GM19023 (cell line): ENCODE measurements around the gene LRRC37B.
A peak's percentile ranks its signal among the peaks of the same experiment; 100 is the strongest.
"Not testable (repeated sequence)": the region's sequence is repeated elsewhere in the genome, so short reads cannot be mapped to it uniquely, and the experiment has no call there.

Experiments used
- ATAC-seq: cut with Tn5 transposase; IDR thresholded peaks from one replicate; pipeline ENCODE4 v1.9.1; 2021; ENCODE audit warnings: mild to moderate bottlenecking, moderate library complexity; ENCODE audit not compliant: unreplicated experiment

The LRRC37B gene

GRCh38 chr17:32006957-32007462, at the start of gene LRRC37B:
Gene LRRC37B, plus strand, starts transcription at chr17:32007383. Its CDS starts 14,010 bp downstream, at chr17:32021393.
- peak; percentile 91 for ATAC-seq

DNA sequence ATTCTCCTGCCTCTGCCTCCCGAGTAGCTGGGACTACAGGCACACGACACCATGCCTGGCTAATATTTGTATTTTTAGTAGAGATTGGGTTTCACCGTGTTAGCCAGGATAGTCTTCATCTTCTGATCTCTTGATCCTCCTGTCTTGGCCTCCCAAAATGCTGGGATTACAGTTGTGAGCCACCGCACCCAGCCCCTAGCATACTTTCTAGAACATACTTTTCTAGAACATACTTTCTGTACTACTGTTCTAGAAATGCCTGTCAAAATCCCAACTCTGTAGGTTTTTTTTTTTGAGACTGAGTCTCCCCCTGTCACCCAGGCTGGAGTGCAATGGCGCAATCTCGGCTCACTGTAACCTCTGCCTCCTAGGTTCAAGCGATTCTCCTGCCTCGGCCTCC, 43.1 kb upstream of the LRRC37B start:
- not testable (repeated sequence) for ATAC-seq

- ATAC-seq: no peak
Measured at GRCh38 chr17:31967648-31968047, 39.5 kb upstream of the LRRC37B start.

DNA sequence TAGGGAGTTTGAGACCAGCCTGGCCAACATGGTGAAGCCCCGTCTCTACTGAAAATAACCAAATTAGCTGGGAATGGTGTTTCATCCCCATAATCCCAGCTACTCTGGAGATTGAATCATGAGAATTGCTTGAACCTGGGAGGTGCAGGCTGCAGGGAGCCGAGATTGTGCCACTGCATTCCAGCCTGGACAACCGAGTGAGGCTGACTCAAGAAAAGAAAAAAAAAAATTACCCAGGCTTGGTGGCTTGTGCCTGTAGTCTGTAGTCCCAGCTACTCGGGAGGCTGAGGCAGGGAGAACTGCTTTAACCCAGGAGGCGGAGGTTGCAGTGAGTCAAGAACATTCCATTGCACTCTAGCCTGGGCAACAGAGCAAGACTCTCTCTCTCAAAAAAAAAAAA, 36.8 kb upstream of the LRRC37B start:
- not testable (repeated sequence) for ATAC-seq

- ATAC-seq: not testable (repeated sequence)
Measured at GRCh38 chr17:31974269-31975071, 32.7 kb upstream of the LRRC37B start.

GRCh38 chr17:31975391-31975790, 31.8 kb upstream of the LRRC37B start:
- ATAC-seq: not testable (repeated sequence)

GRCh38 chr17:31991821-31992220, 15.4 kb upstream of the LRRC37B start:
- ATAC-seq: not testable (repeated sequence)

- ATAC-seq: no peak
Measured at GRCh38 chr17:31997005-31997404, 10.2 kb upstream of the LRRC37B start.

GRCh38 chr17:32007463-32008298, 498 bp downstream of the LRRC37B start:
- ATAC-seq: peak; percentile 55

DNA sequence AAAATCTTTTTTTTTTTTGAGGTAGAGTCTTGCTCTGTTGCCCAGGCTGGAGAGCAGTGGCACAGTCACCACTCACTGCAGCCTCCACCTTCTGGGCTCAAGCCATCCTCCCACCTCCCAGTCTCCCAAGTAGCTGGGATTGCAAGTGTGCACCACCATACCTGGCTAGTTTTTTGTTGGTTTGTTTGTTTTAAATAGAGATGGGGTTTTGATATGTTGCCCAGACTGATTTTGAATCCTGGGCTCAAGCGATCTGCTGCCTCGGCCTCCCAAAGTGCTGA, 2.0 kb downstream of the LRRC37B start:
- ATAC-seq: no peak

GRCh38 chr17:32010114-32010513, 2.9 kb downstream of the LRRC37B start:
- no peak for ATAC-seq

DNA sequence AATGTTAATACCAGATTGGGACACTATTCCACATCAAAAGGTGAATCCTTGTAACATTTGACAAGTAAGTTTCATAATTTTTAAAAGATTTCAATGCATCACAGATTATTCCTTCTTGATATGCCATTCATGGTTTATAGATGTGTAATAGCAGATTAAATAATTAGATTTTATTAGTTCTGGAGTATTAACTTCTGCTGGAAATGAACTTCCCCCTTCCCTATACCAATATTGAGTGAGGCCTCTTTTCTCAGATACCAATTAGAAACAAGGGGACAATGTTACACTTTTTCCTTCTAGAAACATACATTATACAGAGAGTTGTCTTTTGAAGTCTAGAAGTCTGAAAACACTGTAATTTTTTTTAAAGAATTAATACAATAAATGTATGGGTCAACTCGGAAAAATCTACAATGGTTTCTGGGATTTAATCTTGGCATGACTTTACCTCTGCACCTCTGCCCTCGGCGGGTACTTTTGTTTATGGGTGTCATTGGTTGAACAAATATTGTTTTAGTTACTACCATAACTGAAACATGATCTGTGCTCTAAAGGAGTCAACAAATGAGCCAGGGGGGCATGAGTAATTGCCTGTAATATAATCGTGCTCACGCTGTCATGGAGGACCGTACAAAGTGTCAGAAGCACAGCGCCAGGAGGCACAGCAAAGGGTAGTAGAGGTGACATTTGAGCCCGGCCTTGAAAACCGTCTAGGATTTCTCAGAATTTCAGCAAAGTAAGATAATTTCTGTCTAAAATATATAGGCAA, 8.2 kb downstream of the LRRC37B start:
- ATAC-seq: no peak

- no peak for ATAC-seq
Measured at GRCh38 chr17:32016231-32016630, 9.0 kb downstream of the LRRC37B start.

- ATAC-seq: no peak
Measured at GRCh38 chr17:32019228-32019627, 12.0 kb downstream of the LRRC37B start.

DNA sequence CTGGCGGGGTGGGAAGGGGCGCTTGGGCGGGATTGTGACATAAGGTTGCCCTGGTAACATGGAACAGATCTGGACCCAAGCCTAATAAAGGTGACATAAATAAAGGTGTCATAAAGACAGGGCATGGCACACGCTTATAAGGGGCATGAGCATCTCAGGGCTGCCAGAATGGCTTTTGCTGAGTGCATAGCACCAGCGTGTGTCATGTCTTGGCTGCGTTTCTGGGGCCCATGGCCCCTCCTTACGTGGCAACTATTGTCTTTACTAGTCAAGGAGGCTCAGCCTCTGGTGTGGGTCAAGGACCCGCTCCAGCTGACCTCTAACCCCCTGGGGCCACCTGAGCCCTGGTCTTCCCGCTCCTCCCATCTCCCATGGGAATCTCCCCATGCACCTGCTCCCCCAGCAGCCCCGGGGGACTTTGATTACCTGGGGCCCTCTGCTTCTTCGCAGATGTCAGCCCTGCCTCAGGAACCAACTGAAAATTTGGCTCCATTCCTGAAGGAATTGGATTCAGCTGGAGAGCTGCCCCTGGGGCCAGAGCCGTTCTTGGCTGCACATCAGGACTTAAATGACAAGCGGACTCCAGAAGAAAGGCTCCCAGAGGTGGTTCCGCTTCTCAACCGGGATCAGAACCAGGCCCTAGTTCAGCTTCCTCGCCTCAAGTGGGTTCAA, 13.9 kb downstream of the LRRC37B start:
- no peak for ATAC-seq

GRCh38 chr17:32021615-32021955, 14.4 kb downstream of the LRRC37B start:
- no peak for ATAC-seq

DNA sequence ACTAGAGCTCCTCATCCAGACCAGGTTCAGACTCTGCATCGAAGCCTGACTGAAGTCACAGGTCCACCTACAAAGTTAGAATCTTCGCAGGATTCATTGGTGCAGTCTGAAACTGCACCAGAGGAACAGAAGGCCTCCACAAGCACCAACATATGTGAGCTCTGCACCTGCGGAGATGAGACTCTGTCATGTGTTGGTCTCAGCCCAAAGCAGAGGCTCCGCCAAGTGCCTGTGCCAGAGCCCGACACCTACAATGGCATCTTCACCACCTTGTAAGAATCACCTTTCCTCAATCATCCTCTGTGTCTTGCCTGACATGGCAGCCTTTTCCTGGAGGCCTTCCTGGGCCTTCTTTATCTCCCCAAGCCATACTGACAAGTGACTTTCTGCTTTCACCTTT, 15.4 kb downstream of the LRRC37B start:
- not testable (repeated sequence) for ATAC-seq

DNA sequence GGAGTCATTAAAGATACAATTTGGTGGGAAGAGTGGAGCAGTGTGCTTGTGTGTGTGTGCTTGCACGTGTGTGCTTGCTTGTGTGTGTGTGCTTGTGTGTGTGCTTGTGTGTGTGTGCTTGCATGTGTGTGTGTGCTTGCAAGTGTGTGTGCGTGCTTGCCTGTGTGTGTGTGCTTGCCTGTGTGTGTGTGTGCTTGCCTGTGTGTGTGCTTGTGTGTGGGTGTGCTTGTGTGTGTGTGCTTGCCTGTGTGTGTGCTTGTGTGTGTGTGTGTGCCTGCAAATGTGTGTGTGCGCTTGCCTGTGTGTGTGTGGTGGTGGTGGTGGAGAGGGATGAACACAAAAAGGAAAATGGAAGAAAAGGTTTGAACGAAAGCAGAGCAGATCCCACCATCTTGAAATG, 20.1 kb downstream of the LRRC37B start:
- ATAC-seq: not testable (repeated sequence)

GRCh38 chr17:32033223-32033622, 26.0 kb downstream of the LRRC37B start:
- ATAC-seq: no peak

GRCh38 chr17:32033812-32034211, 26.6 kb downstream of the LRRC37B start:
- ATAC-seq: not testable (repeated sequence)

GRCh38 chr17:32040246-32040645, 33.1 kb downstream of the LRRC37B start:
- not testable (repeated sequence) for ATAC-seq
